Lower leg skin (tissue), 3 donors: ENCODE measurements around the gene PORCN.

Source experiments
- CTCF ChIP-seq, 3 donors: fragments of 450-650 bp; IDR thresholded peaks; one replicate each; pipeline ENCODE4 v1.5.1; 2016; ENCODE audit warnings: antibody characterized with exemption in 3 of 3, mild to moderate bottlenecking in 3 of 3, moderate library complexity in 2 of 3
- POLR2A ChIP-seq, 2 donors: fragments of 450-650 bp; IDR thresholded peaks; one replicate each; pipeline ENCODE4 v1.6.1; 2016 to 2017; ENCODE audit warnings: antibody characterized with exemption in 2 of 2, mild to moderate bottlenecking in 1 of 2, moderate library complexity in 1 of 2

GRCh38 chrX:48480583-48480982 lies 28.2 kb upstream of the PORCN start:
- TF ChIP-seq CTCF (IDR thresholded peaks at IDR 0.05) (no peak), POLR2A (IDR thresholded peaks at IDR 0.05) (no peak)
